CD4-positive, CD25-positive, alpha-beta regulatory T cell (primary cell): ENCODE results near the gene GATA2. TPM values are rescaled to one million over a fixed set of nuclear protein-coding genes. Genes with fewer than 3 reads are reported as not detected.

ENCODE experiments used
- ATAC-seq, 2 donors: fragments of 150-1000 bp; cut with Tn5 transposase; one replicate each; pipeline ENCODE4 v1.10.0; 2021; ENCODE audit warnings: low read depth in 2 of 2, moderate number of reproducible peaks in 2 of 2, moderate library complexity in 1 of 2
- DNase-seq, 3 donors: peaks; one replicate each; pipeline versions ENCODE4 v3.0.0 to v3.0.0-alpha.2; 2012 to 2022; ENCODE audit warnings: mixed read lengths in 1 of 3
- H3K27ac ChIP-seq: one replicate; pipeline ENCODE4 v1.7.0; 2013; ENCODE audit warnings: mild to moderate bottlenecking, low read length; ENCODE audit not compliant: insufficient read depth, poor library complexity, severe bottlenecking
- H3K27me3 ChIP-seq: one replicate; pipeline ENCODE4 v1.7.0; 2013; ENCODE audit warnings: low read length; ENCODE audit not compliant: control insufficient read depth, insufficient read depth
- H3K36me3 ChIP-seq: one replicate; pipeline ENCODE4 v1.7.0; 2013; ENCODE audit warnings: mild to moderate bottlenecking, low read length, moderate library complexity; ENCODE audit not compliant: control insufficient read depth, insufficient read depth
- H3K4me1 ChIP-seq: 2 replicates; pipeline ENCODE4 v1.7.0; 2013; ENCODE audit warnings: mild to moderate bottlenecking, low read length; ENCODE audit not compliant: insufficient read depth, control insufficient read depth, poor library complexity, severe bottlenecking
- H3K4me3 ChIP-seq: one replicate; pipeline ENCODE4 v1.7.0; 2013; ENCODE audit warnings: low read depth, mild to moderate bottlenecking, low read length, moderate library complexity
- H3K9me3 ChIP-seq, 2 experiments: 1 replicate in 1 of 2; 2 replicates in 1 of 2; pipeline ENCODE4 v1.7.0; 2013; ENCODE audit warnings: low read length in 2 of 2, mild to moderate bottlenecking in 1 of 2, moderate library complexity in 1 of 2; ENCODE audit not compliant: control insufficient read depth in 2 of 2
- H3K27ac Mint-ChIP-seq, 3 donors: one replicate each; pipeline ENCODE4 v1.8.0; 2020 to 2022; ENCODE audit warnings: mild to moderate bottlenecking in 3 of 3, mixed read lengths in 3 of 3, moderate library complexity in 2 of 3
- H3K27me3 Mint-ChIP-seq: one replicate; pipeline ENCODE4 v1.8.0; 2022; ENCODE audit warnings: mild to moderate bottlenecking, mixed read lengths
- H3K36me3 Mint-ChIP-seq: one replicate; pipeline ENCODE4 v1.8.0; 2020; ENCODE audit warnings: mixed read lengths
- H3K4me1 Mint-ChIP-seq, 4 donors: one replicate each; pipeline ENCODE4 v1.8.0; 2020 to 2022; ENCODE audit warnings: mixed read lengths in 4 of 4, mild to moderate bottlenecking in 1 of 4
- H3K4me3 Mint-ChIP-seq, 4 donors: one replicate each; pipeline ENCODE4 v1.8.0; 2020 to 2022; ENCODE audit warnings: mild to moderate bottlenecking in 4 of 4, mixed read lengths in 4 of 4, moderate library complexity in 3 of 4
- H3K9me3 Mint-ChIP-seq, 7 donors: one replicate each; pipeline ENCODE4 v1.8.0; 2020 to 2022; ENCODE audit warnings: mixed read lengths in 7 of 7, mild to moderate bottlenecking in 3 of 7, moderate library complexity in 2 of 7
- polyA plus RNA-seq, 4 donors: library from polyadenylated mRNA; unstranded; fragments of 300-500 nt; fragmentation: Illumina TruSeq; gene quantifications; one replicate each; pipeline ENCODE4 v1.2.3, GENCODE V29; 2021
- total RNA-seq: library from RNA; stranded (reverse); gene quantifications from one replicate; pipeline ENCODE4 v1.2.3, GENCODE V29; 2022

The GATA2 gene
- total and polyA plus RNA-seq, 5 donors from 2014 or later: 6.2 TPM; not detected in 4

GRCh38 chr3:128455786-128456748, 36.9 kb downstream of the GATA2 start:
- Histone ChIP-seq H3K27me3 (no peaks in the 10 kb centered on the region), H3K4me1 (no peaks in the 10 kb centered on the region), H3K36me3 (no peaks in the 10 kb centered on the region), H3K4me3 (no peak overlapping the region), H3K9me3 (no peaks in the 10 kb centered on the region), H3K27ac (no peak overlapping the region)
- peaks cover 1% of the 10 kb centered on the region for H3K36me3 Mint-ChIP-seq
- H3K27ac Mint-ChIP-seq: no peak overlapping the region
- H3K4me3 Mint-ChIP-seq: no peak overlapping the region
- DNase-seq: no peak
- ATAC-seq: no peak
- peaks cover 11% of the 10 kb centered on the region for H3K27me3 Mint-ChIP-seq
- H3K9me3 Mint-ChIP-seq: no peaks in the 10 kb centered on the region
- no peaks in the 10 kb centered on the region for H3K4me1 Mint-ChIP-seq

- Mint-ChIP-seq H3K4me1 (no peaks in the 10 kb centered on the region), H3K27ac (no peak overlapping the region), H3K27me3 (peaks cover 11% of the 10 kb centered on the region), H3K36me3 (peaks cover 4% of the 10 kb centered on the region), H3K4me3 (no peak overlapping the region), H3K9me3 (peaks cover 0 to 3% (median 0%) of the 10 kb centered on the region in 7 donors)
- H3K9me3 ChIP-seq: no peaks in the 10 kb centered on the region
- no peaks in the 10 kb centered on the region for H3K4me1 ChIP-seq
- no peak overlapping the region for H3K4me3 ChIP-seq
- DNase-seq (no peak), ATAC-seq (no peak)
- no peaks in the 10 kb centered on the region for H3K36me3 ChIP-seq
- no peaks in the 10 kb centered on the region for H3K27me3 ChIP-seq
- H3K27ac ChIP-seq: no peak overlapping the region
Observed at GRCh38 chr3:128455116-128455515, 37.9 kb downstream of the GATA2 start.

- no peak overlapping the region for H3K27ac Mint-ChIP-seq
- Histone ChIP-seq H3K9me3 (no peaks in the 10 kb centered on the region), H3K4me1 (no peaks in the 10 kb centered on the region), H3K4me3 (no peak overlapping the region), H3K27me3 (no peaks in the 10 kb centered on the region), H3K36me3 (no peaks in the 10 kb centered on the region), H3K27ac (no peak overlapping the region)
- H3K27me3 Mint-ChIP-seq: peaks cover 11% of the 10 kb centered on the region
- no peak for DNase-seq
- peaks cover 0 to 8% (median 0%) of the 10 kb centered on the region in 7 donors for H3K9me3 Mint-ChIP-seq
- H3K36me3 Mint-ChIP-seq: peaks cover 4% of the 10 kb centered on the region
- H3K4me3 Mint-ChIP-seq: no peak overlapping the region
- peaks cover 0 to 5% (median 0%) of the 10 kb centered on the region in 4 donors for H3K4me1 Mint-ChIP-seq
- ATAC-seq: no peak
Observed at GRCh38 chr3:128454310-128454618, 38.7 kb downstream of the GATA2 start.

- Mint-ChIP-seq H3K36me3 (peaks cover 6% of the 10 kb centered on the region), H3K27me3 (peaks cover 11% of the 10 kb centered on the region), H3K9me3 (peaks cover 0 to 10% (median 2%) of the 10 kb centered on the region in 7 donors), H3K4me1 (peaks cover 0 to 10% (median 3%) of the 10 kb centered on the region in 4 donors), H3K27ac (no peak overlapping the region), H3K4me3 (no peak overlapping the region)
- DNase-seq: no peak
- H3K27ac ChIP-seq: no peak overlapping the region
- no peak overlapping the region for H3K4me3 ChIP-seq
- no peaks in the 10 kb centered on the region for H3K9me3 ChIP-seq
- H3K27me3 ChIP-seq: no peaks in the 10 kb centered on the region
- no peak for ATAC-seq
- peaks cover 3% of the 10 kb centered on the region for H3K4me1 ChIP-seq
- H3K36me3 ChIP-seq: no peaks in the 10 kb centered on the region
Observed at GRCh38 chr3:128453501-128454309, 39.3 kb downstream of the GATA2 start.

GRCh38 chr3:128452678-128453275, 40.2 kb downstream of the GATA2 start:
- DNase-seq (no peak), ATAC-seq (no peak)
- H3K9me3 ChIP-seq: no peaks in the 10 kb centered on the region
- no peak overlapping the region for H3K27ac ChIP-seq
- H3K4me3 ChIP-seq: no peak overlapping the region
- H3K27me3 ChIP-seq: no peaks in the 10 kb centered on the region
- peaks cover 11% of the 10 kb centered on the region for H3K27me3 Mint-ChIP-seq
- peaks cover 5 to 19% (median 9%) of the 10 kb centered on the region in 4 donors for H3K4me1 Mint-ChIP-seq
- peaks cover 6% of the 10 kb centered on the region for H3K4me1 ChIP-seq
- no peak overlapping the region for H3K27ac Mint-ChIP-seq
- H3K9me3 Mint-ChIP-seq: peaks cover 3 to 15% (median 7%) of the 10 kb centered on the region in 7 donors
- H3K36me3 ChIP-seq: no peaks in the 10 kb centered on the region
- H3K36me3 Mint-ChIP-seq: peaks cover 11% of the 10 kb centered on the region
- H3K4me3 Mint-ChIP-seq: no peak overlapping the region

- Mint-ChIP-seq H3K36me3 (peaks cover 13% of the 10 kb centered on the region), H3K4me1 (peaks cover 5 to 25% (median 9%) of the 10 kb centered on the region in 4 donors), H3K27me3 (peaks cover 11% of the 10 kb centered on the region), H3K9me3 (peaks cover 3 to 19% (median 7%) of the 10 kb centered on the region in 7 donors), H3K27ac (no peak overlapping the region), H3K4me3 (peak overlapping the region in 1 of 4 donors; percentile 43)
- Histone ChIP-seq H3K27ac (no peak overlapping the region), H3K4me3 (no peak overlapping the region), H3K9me3 (no peaks in the 10 kb centered on the region), H3K36me3 (no peaks in the 10 kb centered on the region), H3K4me1 (peaks cover 13% of the 10 kb centered on the region), H3K27me3 (no peaks in the 10 kb centered on the region)
- ATAC-seq: no peak
- no peak for DNase-seq
Observed at GRCh38 chr3:128452120-128452519, 40.9 kb downstream of the GATA2 start.

GRCh38 chr3:128449111-128449638, 43.8 kb downstream of the GATA2 start:
- Histone ChIP-seq H3K27ac (no peak overlapping the region), H3K4me1 (peaks cover 13% of the 10 kb centered on the region), H3K27me3 (no peaks in the 10 kb centered on the region), H3K4me3 (no peak overlapping the region), H3K9me3 (no peaks in the 10 kb centered on the region), H3K36me3 (no peaks in the 10 kb centered on the region)
- H3K9me3 Mint-ChIP-seq: peaks cover 5 to 29% (median 8%) of the 10 kb centered on the region in 7 donors
- DNase-seq: no peak
- ATAC-seq: no peak
- H3K36me3 Mint-ChIP-seq: peaks cover 14% of the 10 kb centered on the region
- peaks cover 5 to 37% (median 9%) of the 10 kb centered on the region in 4 donors for H3K4me1 Mint-ChIP-seq
- peak overlapping the region; percentile 93 to 96 (median 94) for H3K27ac Mint-ChIP-seq
- H3K27me3 Mint-ChIP-seq: peaks cover 4% of the 10 kb centered on the region
- H3K4me3 Mint-ChIP-seq: peak overlapping the region in 2 of 4 donors; percentile 64 to 79
